A549 (cell line): ENCODE measurements around the gene CLDN11. TPM values are rescaled to one million over a fixed set of nuclear protein-coding genes. Genes with fewer than 3 reads are reported as not detected.

Source experiments
- ATAC-seq, 2 experiments: fragments of 200-7000 bp in 1 of 2; fragments of >200 bp in 1 of 2; cut with Nextera tagmentation in 1 of 2; cut with Tn5 transposase in 1 of 2; 3 replicates each; pipeline versions ENCODE4 v1.8.0 to v1.9.1; 2018 to 2020; ENCODE audit warnings: mild to moderate bottlenecking in 1 of 2, moderate library complexity in 1 of 2
- CTCF ChIA-PET: fragments of 300-600 bp; sonication (Branson Sonifier 250); formaldehyde crosslinking; extraction: SDS; loops from one replicate; lab custom pipeline; 2021; ENCODE audit warnings: antibody characterized with exemption, inconsistent platforms; lab: Yijun Ruan, JAX
- POLR2A ChIA-PET: fragments of 350-600 bp; formaldehyde crosslinking; extraction: SDS; loops from one replicate; lab custom pipeline; 2021; ENCODE audit warnings: antibody characterized with exemption, inconsistent platforms; lab: Yijun Ruan, JAX
- DNase-seq, 2 experiments: peaks; one replicate each; pipeline versions ENCODE4 v3.0.0 to v3.0.0-alpha.2; 2011 to 2016; ENCODE audit warnings: low read depth in 1 of 2, low spot score in 1 of 2
- FAIRE-seq: peaks from 2 replicates; lab custom pipeline; 2011; peaks lifted over from hg19 to GRCh38; lab: Jason Lieb, UNC
- H3K27ac ChIP-seq, 2 experiments: fragments of >200 bp; sonication (Bioruptor Twin); formaldehyde crosslinking; 3 replicates each; pipeline ENCODE4 v1.5.1; 2016 to 2017
- H3K4me1 ChIP-seq: fragments of >200 bp; sonication (Bioruptor Twin); formaldehyde crosslinking; 3 replicates; pipeline ENCODE4 v1.6.1; 2016
- H3K4me2 ChIP-seq: fragments of >200 bp; sonication (Bioruptor Twin); formaldehyde crosslinking; 3 replicates; pipeline ENCODE4 v1.6.1; 2016
- H3K4me3 ChIP-seq: fragments of >200 bp; sonication (Bioruptor Twin); formaldehyde crosslinking; 3 replicates; pipeline ENCODE4 v1.5.1; 2016
- H3K9me3 ChIP-seq: fragments of >200 bp; sonication (Bioruptor Twin); formaldehyde crosslinking; 3 replicates; pipeline ENCODE4 v1.6.1; 2016
- CEBPB ChIP-seq, 2 experiments: fragments of >200 bp in 1 of 2; sonication (Bioruptor Twin) in 1 of 2; formaldehyde crosslinking in 1 of 2; IDR thresholded peaks; 2 replicates each; pipeline ENCODE4 v1.6.1; 2012 to 2016
- EHF ChIP-seq: fragments of 250-450 bp; sonication (Bioruptor Pico); IDR thresholded peaks from 2 replicates; pipeline ENCODE4 v1.5.0; 2020; ENCODE audit warnings: mild to moderate bottlenecking
- FOXS1 ChIP-seq: fragments of 250-450 bp; sonication (Bioruptor Pico); IDR thresholded peaks from 2 replicates; pipeline ENCODE4 v1.5.0; 2020; ENCODE audit warnings: mild to moderate bottlenecking, moderate library complexity
- GATA3 ChIP-seq: IDR thresholded peaks from 2 replicates; pipeline ENCODE4 v1.6.1; 2012; ENCODE audit warnings: borderline replicate concordance
- HDAC2 ChIP-seq: fragments of 200-600 bp; sonication (generic); IDR thresholded peaks from 2 replicates; pipeline ENCODE4 v1.6.1; 2016
- HOXB13 ChIP-seq: fragments of 250-450 bp; sonication (Bioruptor Pico); IDR thresholded peaks from 2 replicates; pipeline ENCODE4 v1.5.0; 2020; ENCODE audit warnings: low read depth, mild to moderate bottlenecking, moderate library complexity
- KDM5A ChIP-seq: fragments of 200-600 bp; sonication (generic); IDR thresholded peaks from 2 replicates; pipeline ENCODE4 v1.6.1; 2016; ENCODE audit warnings: antibody characterized with exemption, mild to moderate bottlenecking
- MYC ChIP-seq: IDR thresholded peaks from 2 replicates; pipeline ENCODE4 v1.6.1; 2012; ENCODE audit warnings: mild to moderate bottlenecking, inconsistent platforms, low read length, improper control_type of control experiment, borderline replicate concordance
- PHF8 ChIP-seq: fragments of 200-600 bp; sonication (generic); IDR thresholded peaks from 2 replicates; pipeline ENCODE4 v1.6.1; 2016; ENCODE audit warnings: low read depth, mild to moderate bottlenecking, antibody characterized with exemption, moderate library complexity, borderline replicate concordance
- RCOR1 ChIP-seq: fragments of 150-350 bp; IDR thresholded peaks from 2 replicates; pipeline ENCODE4 v1.6.1; 2014; ENCODE audit warnings: antibody characterized with exemption, low read length, low read depth
- ZC3H11A ChIP-seq: fragments of 450-650 bp; IDR thresholded peaks from 2 replicates; pipeline ENCODE4 v1.6.1; 2014; ENCODE audit warnings: antibody characterized with exemption, mild to moderate bottlenecking
- WGBS: methylation state at CpG from one replicate; pipeline ENCODE4 v1.1.6; 2017; ENCODE audit errors: missing lambda C conversion rate; 5-methylcytosine and 5-hydroxymethylcytosine counted together
- polyA plus RNA-seq, 4 experiments: library from polyadenylated mRNA; depleted of rRNA in 3 of 4; stranded (reverse); fragments of >200 nt; fragmentation: RNase III in 1 of 4; extraction: RNeasy Plus Mini Kit Qiagen cat#74134 plus additional on column Dnase treatment in 1 of 4; gene quantifications; 2 replicates in 3 of 4; 3 replicates in 1 of 4; pipeline ENCODE4 v1.2.3, GENCODE V29; 2011 to 2017
- TF ChIP-seq, protein P1 (sequence below): fragments of >200 bp; sonication (Bioruptor Twin); formaldehyde crosslinking; IDR thresholded peaks from 2 replicates; pipeline ENCODE4 v1.6.1; 2016
- TF ChIP-seq, protein P2 (sequence below): fragments of 250-450 bp; sonication (Bioruptor Pico); IDR thresholded peaks from 2 replicates; pipeline ENCODE4 v1.5.0; 2020; ENCODE audit warnings: low read depth, mild to moderate bottlenecking, moderate library complexity
- TF ChIP-seq, protein P3 (sequence below): fragments of 200-600 bp; sonication (generic); IDR thresholded peaks from 2 replicates; pipeline ENCODE4 v1.6.1; 2016; ENCODE audit warnings: antibody characterized with exemption, mild to moderate bottlenecking, moderate library complexity
- TF ChIP-seq, protein P4 (sequence below): IDR thresholded peaks from 2 replicates; pipeline ENCODE4 v1.6.1; 2012

CLDN11 gene
- polyA plus RNA-seq, 2 of the 4 experiments (the other 2 are of a cell fraction) = 0.44 to 0.56 TPM

DNA sequence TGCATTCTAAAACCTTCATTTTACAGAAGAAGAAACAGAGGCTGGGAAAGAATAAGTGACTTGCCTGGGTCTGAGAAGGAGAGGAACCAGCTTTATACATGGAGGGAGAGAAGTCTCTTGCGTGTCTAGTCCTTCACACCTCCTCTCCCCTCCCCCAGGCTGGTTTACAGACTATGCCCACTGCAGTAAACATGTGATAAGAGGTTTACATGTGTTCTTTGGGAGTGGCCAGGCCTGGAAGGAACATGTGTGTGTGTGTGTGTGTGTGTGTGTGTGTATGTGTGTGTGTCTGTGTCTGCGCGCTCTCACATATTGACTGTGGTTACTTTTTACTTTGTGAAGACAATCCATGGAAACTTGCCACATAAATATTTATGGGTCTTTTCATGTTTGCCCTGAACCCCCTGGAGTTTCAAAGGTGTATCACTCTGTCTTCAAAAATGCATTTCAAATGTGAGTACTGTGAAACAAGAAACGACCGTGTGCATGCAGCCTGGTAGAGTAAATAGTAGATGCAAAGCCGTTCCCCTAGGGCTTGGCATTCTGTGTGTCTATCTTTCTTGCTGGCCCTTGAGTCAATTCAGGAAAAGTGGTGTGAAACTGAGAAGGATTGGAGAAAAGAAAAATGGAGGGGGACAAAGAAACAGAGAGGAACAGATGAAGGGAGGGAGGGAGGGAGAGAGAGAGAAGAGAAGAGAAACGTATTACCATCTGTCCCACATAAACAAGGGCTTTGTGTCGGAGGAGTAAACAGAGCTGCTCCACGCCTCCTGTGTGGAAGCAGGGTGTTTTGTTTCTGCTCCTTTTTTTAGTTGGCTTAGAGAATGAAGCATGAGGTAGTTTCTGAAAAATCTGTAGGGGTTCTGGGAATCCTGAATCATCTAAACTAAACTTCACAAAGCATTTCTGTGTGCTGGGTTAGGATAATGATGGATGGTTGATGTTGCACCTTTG lies 51.7 kb downstream of the CLDN11 start:
- peaks cover 46% of the 10 kb centered on the region for H3K4me1 ChIP-seq
- H3K4me3 ChIP-seq = no peak overlapping the region
- CTCF ChIA-PET = interaction anchor here (0.6 to 1.0 kb wide), 2 partner anchors 18 to 261 kb away, joined by 3 to 4 read pairs; no protein-coding TSS in a partner anchor
- ATAC-seq = peak; percentile 18 to 28; a peak in 4 of 6 replicates
- TF ChIP-seq GATA3 = no peak
- peak overlapping the region; percentile 29 to 57; a peak in 4 of 6 replicates for H3K27ac ChIP-seq
- POLR2A ChIA-PET = no interaction called here
- peak in 1 of 2 experiments; percentile 21 for DNase-seq
- no peaks in the 10 kb centered on the region for H3K9me3 ChIP-seq
- H3K4me2 ChIP-seq = peak overlapping the region; percentile 65
- WGBS = 37% methylated on average over 9 of the region's 9 CpGs
- no peak for FAIRE-seq

DNA sequence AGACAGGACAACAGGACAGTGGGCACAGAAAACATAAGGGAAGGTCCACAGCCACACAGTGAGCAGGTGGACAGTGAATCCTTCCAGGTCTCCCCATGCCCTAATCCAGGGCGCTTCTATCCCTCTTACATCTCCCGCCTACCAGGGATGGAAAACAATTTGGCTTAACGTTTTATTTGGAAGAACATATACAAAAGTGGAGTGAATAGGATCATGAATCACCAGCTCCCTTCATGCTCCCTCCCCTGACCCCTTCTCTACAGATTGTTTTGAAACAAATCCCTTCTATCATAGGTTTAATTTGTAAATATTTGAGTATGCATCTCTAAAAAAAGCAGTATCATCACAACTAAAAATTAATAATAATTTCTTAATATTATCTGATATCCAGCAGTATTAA lies 52.5 kb downstream of the CLDN11 start:
- ATAC-seq (peak in 1 of 2 experiments; percentile 15; a peak in 1 of 6 replicates), DNase-seq (no peak), FAIRE-seq (no peak)
- Histone ChIP-seq H3K4me3 (no peak overlapping the region), H3K27ac (peak overlapping the region in 1 of 2 experiments; percentile 57; a peak in 2 of 6 replicates), H3K9me3 (no peaks in the 10 kb centered on the region), H3K4me2 (peak overlapping the region; percentile 65; the same call in 2 of the 3 replicates), H3K4me1 (peaks cover 38% of the 10 kb centered on the region)
- ChIA-PET POLR2A (no interaction called here), CTCF (no interaction called here)
- TF ChIP-seq FOXS1 (CRISPR knock-in tag) = no peak
- 70% methylated on average over 3 of the region's 3 CpGs for WGBS

DNA sequence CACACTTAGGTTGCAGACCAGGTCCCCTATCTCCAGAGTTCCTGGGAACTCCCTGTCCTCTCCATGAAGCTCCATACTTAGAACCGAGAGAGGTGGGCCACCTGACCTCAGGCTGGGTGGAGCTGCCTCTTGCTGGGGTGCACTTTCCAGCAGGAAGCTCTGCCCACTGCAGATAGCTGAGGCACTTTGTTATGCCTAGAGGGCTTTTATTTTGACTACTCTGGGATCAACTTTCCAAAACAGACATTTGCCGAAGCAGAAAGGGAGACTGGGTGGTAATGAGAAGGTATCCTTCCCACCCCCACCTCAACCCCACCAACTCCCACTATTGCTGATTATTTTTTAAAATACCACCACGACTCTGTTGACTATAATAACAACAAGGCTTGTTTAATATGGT lies 54.7 kb downstream of the CLDN11 start:
- POLR2A ChIA-PET = no interaction called here
- no peaks in the 10 kb centered on the region for H3K9me3 ChIP-seq
- H3K4me2 ChIP-seq = no peak overlapping the region
- H3K27ac ChIP-seq = no peak overlapping the region
- no peak for DNase-seq
- no peak for ATAC-seq
- CTCF ChIA-PET = interaction anchor here (1.0 kb wide), 1 partner anchor 338 kb away, joined by 4 read pairs; no protein-coding TSS in a partner anchor
- 52% methylated on average over 3 of the region's 3 CpGs for WGBS
- TF ChIP-seq, protein P1, sequence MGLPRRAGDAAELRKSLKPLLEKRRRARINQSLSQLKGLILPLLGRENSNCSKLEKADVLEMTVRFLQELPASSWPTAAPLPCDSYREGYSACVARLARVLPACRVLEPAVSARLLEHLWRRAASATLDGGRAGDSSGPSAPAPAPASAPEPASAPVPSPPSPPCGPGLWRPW = no peak
- TF ChIP-seq CEBPB (IDR thresholded peaks at IDR 0.05) = no peak
- no peak for TF ChIP-seq HOXB13 (CRISPR knock-in tag)
- TF ChIP-seq MYC = no peak
- TF ChIP-seq, protein P2, sequence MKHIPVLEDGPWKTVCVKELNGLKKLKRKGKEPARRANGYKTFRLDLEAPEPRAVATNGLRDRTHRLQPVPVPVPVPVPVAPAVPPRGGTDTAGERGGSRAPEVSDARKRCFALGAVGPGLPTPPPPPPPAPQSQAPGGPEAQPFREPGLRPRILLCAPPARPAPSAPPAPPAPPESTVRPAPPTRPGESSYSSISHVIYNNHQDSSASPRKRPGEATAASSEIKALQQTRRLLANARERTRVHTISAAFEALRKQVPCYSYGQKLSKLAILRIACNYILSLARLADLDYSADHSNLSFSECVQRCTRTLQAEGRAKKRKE (CRISPR knock-in tag) = no peak
- no peak for TF ChIP-seq ZC3H11A
- TF ChIP-seq, protein P3, sequence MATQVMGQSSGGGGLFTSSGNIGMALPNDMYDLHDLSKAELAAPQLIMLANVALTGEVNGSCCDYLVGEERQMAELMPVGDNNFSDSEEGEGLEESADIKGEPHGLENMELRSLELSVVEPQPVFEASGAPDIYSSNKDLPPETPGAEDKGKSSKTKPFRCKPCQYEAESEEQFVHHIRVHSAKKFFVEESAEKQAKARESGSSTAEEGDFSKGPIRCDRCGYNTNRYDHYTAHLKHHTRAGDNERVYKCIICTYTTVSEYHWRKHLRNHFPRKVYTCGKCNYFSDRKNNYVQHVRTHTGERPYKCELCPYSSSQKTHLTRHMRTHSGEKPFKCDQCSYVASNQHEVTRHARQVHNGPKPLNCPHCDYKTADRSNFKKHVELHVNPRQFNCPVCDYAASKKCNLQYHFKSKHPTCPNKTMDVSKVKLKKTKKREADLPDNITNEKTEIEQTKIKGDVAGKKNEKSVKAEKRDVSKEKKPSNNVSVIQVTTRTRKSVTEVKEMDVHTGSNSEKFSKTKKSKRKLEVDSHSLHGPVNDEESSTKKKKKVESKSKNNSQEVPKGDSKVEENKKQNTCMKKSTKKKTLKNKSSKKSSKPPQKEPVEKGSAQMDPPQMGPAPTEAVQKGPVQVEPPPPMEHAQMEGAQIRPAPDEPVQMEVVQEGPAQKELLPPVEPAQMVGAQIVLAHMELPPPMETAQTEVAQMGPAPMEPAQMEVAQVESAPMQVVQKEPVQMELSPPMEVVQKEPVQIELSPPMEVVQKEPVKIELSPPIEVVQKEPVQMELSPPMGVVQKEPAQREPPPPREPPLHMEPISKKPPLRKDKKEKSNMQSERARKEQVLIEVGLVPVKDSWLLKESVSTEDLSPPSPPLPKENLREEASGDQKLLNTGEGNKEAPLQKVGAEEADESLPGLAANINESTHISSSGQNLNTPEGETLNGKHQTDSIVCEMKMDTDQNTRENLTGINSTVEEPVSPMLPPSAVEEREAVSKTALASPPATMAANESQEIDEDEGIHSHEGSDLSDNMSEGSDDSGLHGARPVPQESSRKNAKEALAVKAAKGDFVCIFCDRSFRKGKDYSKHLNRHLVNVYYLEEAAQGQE = no peak
- no peak for TF ChIP-seq EHF (CRISPR knock-in tag)
- no peak for FAIRE-seq
- peaks cover 28% of the 10 kb centered on the region for H3K4me1 ChIP-seq
- no peak overlapping the region for H3K4me3 ChIP-seq

DNA sequence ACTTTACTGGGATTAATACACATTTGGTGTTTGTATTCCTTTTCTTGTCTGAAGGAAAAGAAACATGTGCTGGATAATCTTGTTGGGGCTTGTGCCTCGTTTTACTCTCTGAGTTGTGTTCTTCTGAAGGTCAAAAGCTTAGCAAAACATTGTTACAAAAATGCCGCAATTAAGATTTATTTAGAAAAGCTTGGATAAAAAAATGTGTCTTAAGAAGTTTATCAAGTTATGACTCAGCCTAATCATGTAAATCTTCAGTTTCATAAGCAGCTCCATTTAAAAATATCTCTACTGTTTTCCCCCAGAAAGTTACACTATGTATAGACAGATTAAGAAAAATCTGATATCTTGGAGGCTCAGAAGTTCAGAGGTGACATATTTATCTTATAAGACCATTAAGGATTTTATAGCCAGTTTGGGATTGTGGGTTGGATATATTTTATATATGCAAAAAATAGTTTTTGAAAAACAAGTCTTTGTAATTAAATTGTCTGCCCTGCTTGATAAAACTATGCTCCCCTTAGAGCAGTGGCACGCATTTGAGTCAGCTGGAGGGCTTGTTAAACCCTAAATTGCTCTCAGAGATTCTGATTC lies 56.5 kb downstream of the CLDN11 start:
- 64% methylated on average over 3 of the region's 3 CpGs for WGBS
- POLR2A ChIA-PET = no interaction called here

More for the DNA sequence above, 56.5 kb downstream of the CLDN11 start:
- Histone ChIP-seq H3K4me1 (peaks cover 10% of the 10 kb centered on the region), H3K4me2 (no peak overlapping the region), H3K4me3 (no peak overlapping the region), H3K27ac (no peak overlapping the region), H3K9me3 (no peaks in the 10 kb centered on the region)
- TF ChIP-seq PHF8 = no peak
- TF ChIP-seq, protein P4, sequence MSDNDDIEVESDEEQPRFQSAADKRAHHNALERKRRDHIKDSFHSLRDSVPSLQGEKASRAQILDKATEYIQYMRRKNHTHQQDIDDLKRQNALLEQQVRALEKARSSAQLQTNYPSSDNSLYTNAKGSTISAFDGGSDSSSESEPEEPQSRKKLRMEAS = no peak
- no peak for TF ChIP-seq RCOR1
- no peak for TF ChIP-seq HDAC2
- TF ChIP-seq, protein P1 = no peak
- no peak for TF ChIP-seq KDM5A
- no peak for TF ChIP-seq ZC3H11A
- DNase-seq (no peak), FAIRE-seq (no peak), ATAC-seq (no peak)
- CTCF ChIA-PET = interaction anchor here (1.2 to 1.3 kb wide), 2 partner anchors 10 to 61 kb away, joined by 3 read pairs; no protein-coding TSS in a partner anchor
